Lower leg skin (tissue), 4 donors: ENCODE data around the gene TBX5. TPM values are rescaled to one million over a fixed set of nuclear protein-coding genes. Genes with fewer than 3 reads are reported as not detected.

ENCODE experiments used
- DNase-seq, 2 donors: peaks; one replicate each; pipeline ENCODE4 v3.0.0-alpha.2; 2019; ENCODE audit warnings: low spot score in 2 of 2
- H3K4me3 ChIP-seq: fragments of 200-600 bp; sonication (generic); 2 replicates; pipeline ENCODE4 v1.5.1; 2017; ENCODE audit warnings: mild to moderate bottlenecking, low read depth; ENCODE audit not compliant: poor library complexity, severe bottlenecking
- POLR2A ChIP-seq, 2 donors: fragments of 450-650 bp; IDR thresholded peaks; one replicate each; pipeline ENCODE4 v1.6.1; 2016 to 2017; ENCODE audit warnings: antibody characterized with exemption in 2 of 2, mild to moderate bottlenecking in 1 of 2, moderate library complexity in 1 of 2
- WGBS, 2 donors: methylation state at CpG; one replicate each; pipeline ENCODE4 v1.1.5; 2018; 5-methylcytosine and 5-hydroxymethylcytosine counted together
- intact Hi-C: fragments of 100-400 bp; cut with DNase I; formaldehyde crosslinking; loops from one replicate; pipeline ENCODE4 v1.15.0; 2023; ENCODE audit warnings: low total_unique reads
- total RNA-seq, 4 donors: library from RNA; depleted of rRNA; stranded (reverse); fragments of >200 nt; gene quantifications; one replicate each; pipeline ENCODE4 v1.1.0, GENCODE V29; 2016
- TF ChIP-seq, protein P1 (sequence below), 3 donors: fragments of 450-650 bp; IDR thresholded peaks; one replicate each; pipeline ENCODE4 v1.5.1; 2016; ENCODE audit warnings: antibody characterized with exemption in 3 of 3, mild to moderate bottlenecking in 3 of 3, moderate library complexity in 2 of 3

The TBX5 gene
- total RNA-seq, 4 donors from 2014 or later: 0.65 to 1.2 (median 1.1) TPM; not detected in 1

DNA sequence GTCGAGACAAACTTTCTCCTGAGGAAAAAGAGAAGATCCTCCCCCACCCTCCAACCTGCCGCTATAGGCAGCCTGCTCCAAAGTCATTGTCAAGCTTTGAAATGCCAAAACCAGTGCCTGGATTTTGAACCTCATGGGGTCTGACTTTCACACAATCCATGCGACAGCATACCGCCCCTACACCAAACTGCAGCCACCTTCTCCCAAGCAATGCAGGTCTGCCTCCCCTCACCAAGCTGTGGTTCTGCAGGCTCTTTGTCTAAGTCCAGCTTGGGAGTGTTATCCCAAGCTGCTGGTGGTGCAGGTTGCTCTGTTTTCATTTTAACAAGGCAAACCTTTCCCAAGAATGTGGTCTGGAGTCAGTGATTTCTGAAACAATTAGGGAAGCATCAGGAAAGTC lies 12.4 kb downstream of the TBX5 start:
- intact Hi-C loops: no loop called here
- no peak overlapping the region for H3K4me3 ChIP-seq
- DNase-seq: no peak
- TF ChIP-seq POLR2A (IDR thresholded peaks at IDR 0.05): no peak
- TF ChIP-seq, protein P1, sequence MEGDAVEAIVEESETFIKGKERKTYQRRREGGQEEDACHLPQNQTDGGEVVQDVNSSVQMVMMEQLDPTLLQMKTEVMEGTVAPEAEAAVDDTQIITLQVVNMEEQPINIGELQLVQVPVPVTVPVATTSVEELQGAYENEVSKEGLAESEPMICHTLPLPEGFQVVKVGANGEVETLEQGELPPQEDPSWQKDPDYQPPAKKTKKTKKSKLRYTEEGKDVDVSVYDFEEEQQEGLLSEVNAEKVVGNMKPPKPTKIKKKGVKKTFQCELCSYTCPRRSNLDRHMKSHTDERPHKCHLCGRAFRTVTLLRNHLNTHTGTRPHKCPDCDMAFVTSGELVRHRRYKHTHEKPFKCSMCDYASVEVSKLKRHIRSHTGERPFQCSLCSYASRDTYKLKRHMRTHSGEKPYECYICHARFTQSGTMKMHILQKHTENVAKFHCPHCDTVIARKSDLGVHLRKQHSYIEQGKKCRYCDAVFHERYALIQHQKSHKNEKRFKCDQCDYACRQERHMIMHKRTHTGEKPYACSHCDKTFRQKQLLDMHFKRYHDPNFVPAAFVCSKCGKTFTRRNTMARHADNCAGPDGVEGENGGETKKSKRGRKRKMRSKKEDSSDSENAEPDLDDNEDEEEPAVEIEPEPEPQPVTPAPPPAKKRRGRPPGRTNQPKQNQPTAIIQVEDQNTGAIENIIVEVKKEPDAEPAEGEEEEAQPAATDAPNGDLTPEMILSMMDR (IDR thresholded peaks at IDR 0.05): no peak
- WGBS, 2 donors: 39 to 45% methylated on average over 4 of the region's 4 CpGs

DNA sequence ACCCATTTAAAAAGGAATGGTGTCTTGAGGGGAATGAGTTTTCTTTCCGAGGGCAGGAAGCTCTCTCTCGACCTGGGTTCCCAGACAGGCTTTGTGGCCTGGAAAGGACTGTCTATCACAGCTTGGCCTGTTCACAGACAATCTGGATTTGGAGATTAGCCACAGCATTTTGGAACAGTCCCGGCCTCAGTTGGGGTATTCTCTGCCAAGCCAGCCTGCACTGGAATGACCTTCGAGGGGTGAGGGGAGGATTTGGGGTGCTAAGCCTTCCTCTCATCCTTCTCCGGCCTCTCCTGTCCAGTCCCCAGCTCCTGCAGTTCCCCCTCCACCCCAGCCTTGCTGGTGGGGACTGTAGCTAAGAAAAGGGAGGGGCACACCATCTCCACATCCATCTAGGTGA lies 13.0 kb downstream of the TBX5 start:
- intact Hi-C loops: no loop called here
- 32 to 41% methylated on average over 5 of the region's 5 CpGs for WGBS, 2 donors
- TF ChIP-seq, protein P1 (IDR thresholded peaks at IDR 0.05): no peak
- TF ChIP-seq POLR2A (IDR thresholded peaks at IDR 0.05): no peak
- no peak overlapping the region for H3K4me3 ChIP-seq
- no peak for DNase-seq

DNA sequence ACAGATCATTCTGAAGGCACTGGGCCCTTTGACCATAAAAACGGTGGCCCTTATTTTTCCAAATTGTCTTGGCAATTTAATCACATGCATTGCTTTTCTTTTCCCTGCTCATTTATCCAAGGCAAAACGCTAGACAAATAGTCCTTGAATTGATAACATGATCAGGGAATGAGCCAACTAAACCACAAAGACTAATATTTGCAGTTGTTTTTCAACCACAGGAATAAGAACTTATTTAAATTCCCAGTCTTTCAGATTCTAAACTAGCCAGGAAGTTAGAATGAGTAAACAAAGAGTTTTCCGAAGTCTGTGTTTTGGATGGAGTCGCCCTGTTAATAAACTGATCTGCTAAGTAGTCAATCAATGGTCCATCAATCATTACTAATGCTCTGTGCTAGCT lies 14.9 kb downstream of the TBX5 start:
- H3K4me3 ChIP-seq: no peak overlapping the region
- TF ChIP-seq, protein P1 (IDR thresholded peaks at IDR 0.05): no peak
- no peak for TF ChIP-seq POLR2A (IDR thresholded peaks at IDR 0.05)
- intact Hi-C loops: no loop called here
- WGBS, 2 donors: 35 to 52% methylated on average over 4 of the region's 4 CpGs
- DNase-seq: no peak

DNA sequence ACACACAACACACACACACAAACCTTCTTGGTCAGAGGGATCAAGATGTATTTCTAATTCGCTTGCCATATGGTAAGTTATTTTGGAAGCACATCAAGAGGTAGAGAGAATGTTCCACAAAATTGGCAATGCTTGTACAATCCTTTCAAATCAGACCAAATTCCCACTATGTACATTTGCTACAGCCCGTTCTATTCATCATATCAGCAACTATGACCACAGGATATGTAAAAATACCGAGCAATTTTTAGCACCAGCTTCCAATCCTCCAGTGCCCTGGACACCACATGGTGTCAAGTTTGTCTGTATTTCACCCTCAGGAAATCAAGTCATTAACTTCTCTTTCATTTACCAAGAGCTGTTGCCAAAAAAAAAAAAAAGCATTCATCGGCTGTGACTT lies 21.2 kb downstream of the TBX5 start:
- no peak overlapping the region for H3K4me3 ChIP-seq
- no peak for TF ChIP-seq POLR2A (IDR thresholded peaks at IDR 0.05)
- TF ChIP-seq, protein P1 (IDR thresholded peaks at IDR 0.05): no peak
- intact Hi-C loops: loop anchor here (5.0 kb wide), 1 partner anchor 362 kb away; no protein-coding TSS in a partner anchor
- no peak for DNase-seq
- WGBS, 2 donors: 65 to 68% methylated on average over 4 of the region's 4 CpGs

DNA sequence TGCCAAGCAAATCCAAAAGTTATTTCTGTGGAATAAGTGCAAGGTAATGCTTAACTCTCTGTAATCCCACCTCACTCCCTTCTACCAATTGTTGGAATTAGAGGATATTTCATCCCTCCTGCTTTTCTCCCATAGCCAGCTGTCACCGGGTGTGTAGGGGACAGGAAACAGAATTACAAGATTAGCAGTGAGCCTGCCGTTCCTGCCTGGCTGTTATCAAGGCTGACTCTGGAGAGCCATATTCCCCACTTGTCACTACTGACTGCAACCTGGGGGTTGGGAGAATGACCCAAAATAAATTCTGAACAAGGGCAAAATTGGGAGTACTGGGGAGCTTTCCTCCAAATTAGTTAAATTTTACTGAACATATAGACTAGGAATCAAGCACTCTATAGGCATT lies 24.8 kb downstream of the TBX5 start:
- WGBS, 2 donors: 53 to 73% methylated on average over 2 of the region's 2 CpGs
- TF ChIP-seq, protein P1 (IDR thresholded peaks at IDR 0.05): no peak
- no peak for TF ChIP-seq POLR2A (IDR thresholded peaks at IDR 0.05)
- no peak overlapping the region for H3K4me3 ChIP-seq
- no peak for DNase-seq
- intact Hi-C loops: no loop called here

DNA sequence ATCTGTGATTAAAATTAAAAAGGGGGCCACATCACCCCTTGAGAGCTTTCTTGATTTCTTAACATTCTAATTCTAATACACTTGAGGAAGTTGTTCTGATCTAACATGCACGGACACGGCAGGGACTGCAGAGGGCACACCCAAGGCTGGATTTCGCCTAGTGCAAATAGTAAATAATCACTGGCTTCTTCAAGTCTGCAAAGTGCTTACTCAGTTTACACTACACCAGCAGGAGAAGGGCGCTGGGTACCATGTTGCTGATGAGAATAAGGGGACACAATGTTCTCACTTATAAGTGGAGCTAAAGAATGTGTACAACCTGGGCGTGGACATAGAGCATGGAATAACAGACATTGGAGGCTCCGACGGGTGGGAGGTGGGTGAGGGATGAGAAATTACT lies 34.2 kb downstream of the TBX5 start:
- no peak overlapping the region for H3K4me3 ChIP-seq
- TF ChIP-seq, protein P1 (IDR thresholded peaks at IDR 0.05): no peak
- TF ChIP-seq POLR2A (IDR thresholded peaks at IDR 0.05): no peak
- intact Hi-C loops: no loop called here
- DNase-seq: no peak
- WGBS, 2 donors: 56 to 65% methylated on average over 7 of the region's 7 CpGs
